Fibroblast of lung (primary cell): ENCODE measurements around the gene CABLES1. TPM values are rescaled to one million over a fixed set of nuclear protein-coding genes. Genes with fewer than 3 reads are reported as not detected.

ENCODE experiments used
- DNase-seq, 2 donors: peaks; one replicate each; pipeline versions ENCODE4 v3.0.0 to v3.0.0-alpha.2; 2010; ENCODE audit warnings: low read depth in 2 of 2
- H2AFZ ChIP-seq: 2 replicates; pipeline ENCODE4 v1.5.1; 2012; ENCODE audit warnings: low read length, control low read depth, inconsistent platforms
- H3K27ac ChIP-seq: 2 replicates; pipeline ENCODE4 v1.5.1; 2011; ENCODE audit warnings: low read length, control low read depth; ENCODE audit not compliant: insufficient read depth
- H3K27me3 ChIP-seq: 2 replicates; pipeline ENCODE4 v1.5.1; 2011; ENCODE audit warnings: mild to moderate bottlenecking, low read length; ENCODE audit not compliant: control insufficient read depth, insufficient read depth
- H3K36me3 ChIP-seq: 2 replicates; pipeline ENCODE4 v1.5.1; 2011; ENCODE audit warnings: low read length; ENCODE audit not compliant: control insufficient read depth, insufficient read depth
- H3K4me1 ChIP-seq: 2 replicates; pipeline ENCODE4 v1.5.1; 2011; ENCODE audit warnings: low read length; ENCODE audit not compliant: control insufficient read depth, insufficient read depth; ENCODE audit errors: extremely low read depth
- H3K4me2 ChIP-seq: 2 replicates; pipeline ENCODE4 v1.5.1; 2011; ENCODE audit warnings: low read length, control low read depth; ENCODE audit not compliant: insufficient read depth; ENCODE audit errors: extremely low read depth
- H3K4me3 ChIP-seq, 4 experiments: fragments of 200-600 bp in 1 of 4; sonication (generic) in 1 of 4; replicated peaks in 1 of 4; 2 replicates each; pipeline ENCODE4 v1.5.1; 2011 to 2016; ENCODE audit warnings: low read length in 4 of 4, low read depth in 3 of 4, mild to moderate bottlenecking in 3 of 4, control low read depth in 2 of 4, inconsistent platforms in 1 of 4, mixed read lengths in 1 of 4; ENCODE audit not compliant: insufficient read depth in 1 of 4; ENCODE audit errors: control extremely low read depth in 1 of 4
- H3K79me2 ChIP-seq: 2 replicates; pipeline ENCODE4 v1.5.1; 2012; ENCODE audit warnings: mild to moderate bottlenecking, low read length, inconsistent platforms; ENCODE audit not compliant: control insufficient read depth, insufficient read depth
- H3K9ac ChIP-seq: 2 replicates; pipeline ENCODE4 v1.5.1; 2011; ENCODE audit warnings: mild to moderate bottlenecking, low read length, control low read depth; ENCODE audit not compliant: insufficient read depth
- H3K9me3 ChIP-seq: 2 replicates; pipeline ENCODE4 v1.5.1; 2012; ENCODE audit warnings: low read depth, low read length; ENCODE audit not compliant: control insufficient read depth, insufficient read depth
- H4K20me1 ChIP-seq: 2 replicates; pipeline ENCODE4 v1.5.1; 2011; ENCODE audit warnings: low read length; ENCODE audit not compliant: control insufficient read depth, insufficient read depth; ENCODE audit errors: extremely low read depth
- EZH2 ChIP-seq: IDR thresholded peaks from 2 replicates; pipeline ENCODE4 v1.5.1; 2012; ENCODE audit warnings: low read length, control low read depth, mild to moderate bottlenecking; ENCODE audit errors: missing control alignments
- polyA plus RNA-seq, 2 donors: library from polyadenylated mRNA; depleted of rRNA in 1 of 2; stranded (reverse) in 1 of 2; unstranded in 1 of 2; fragments of >200 nt; gene quantifications; 2 replicates each; pipeline ENCODE4 v1.2.1, GENCODE V29; 2011 to 2012; ENCODE audit warnings: missing spikeins in 1 of 2
- total RNA-seq: library from RNA; depleted of rRNA; stranded (reverse); fragments of >200 nt; gene quantifications from 2 replicates; pipeline ENCODE4 v1.2.1, GENCODE V29; 2014
- TF ChIP-seq, protein P1 (sequence below), 2 donors: IDR thresholded peaks in 1 of 2; conservative IDR thresholded peaks in 1 of 2; 1 replicate in 1 of 2; 2 replicates in 1 of 2; pipeline ENCODE4 v1.5.1; 2011 to 2012; ENCODE audit warnings: low read length in 2 of 2, control low read depth in 1 of 2, inconsistent platforms in 1 of 2, low read depth in 1 of 2, mild to moderate bottlenecking in 1 of 2

CABLES1 gene
- total and polyA plus RNA-seq, 2 donors (not counting 1 experiment from before 2014, with no cell fraction given), result 5.1 to 11.4 TPM

GRCh38 chr18:23135550-23136325 lies 453 bp downstream of the CABLES1 start:
- Histone ChIP-seq H3K9me3 (no peaks in the 10 kb centered on the region), H3K27me3 (peaks cover 9% of the 10 kb centered on the region), H4K20me1 (no peaks in the 10 kb centered on the region), H3K27ac (no peak overlapping the region), H3K79me2 (no peaks in the 10 kb centered on the region), H3K4me2 (peak overlapping the region; percentile 73), H3K4me1 (no peaks in the 10 kb centered on the region), H3K36me3 (no peaks in the 10 kb centered on the region), H3K9ac (peak overlapping the region; percentile 34), H2AFZ (no peak overlapping the region), H3K4me3 (peak overlapping the region in 3 of 4 experiments; percentile 60 to 77 (median 67))
- TF ChIP-seq EZH2, result no peak
- TF ChIP-seq, protein P1, sequence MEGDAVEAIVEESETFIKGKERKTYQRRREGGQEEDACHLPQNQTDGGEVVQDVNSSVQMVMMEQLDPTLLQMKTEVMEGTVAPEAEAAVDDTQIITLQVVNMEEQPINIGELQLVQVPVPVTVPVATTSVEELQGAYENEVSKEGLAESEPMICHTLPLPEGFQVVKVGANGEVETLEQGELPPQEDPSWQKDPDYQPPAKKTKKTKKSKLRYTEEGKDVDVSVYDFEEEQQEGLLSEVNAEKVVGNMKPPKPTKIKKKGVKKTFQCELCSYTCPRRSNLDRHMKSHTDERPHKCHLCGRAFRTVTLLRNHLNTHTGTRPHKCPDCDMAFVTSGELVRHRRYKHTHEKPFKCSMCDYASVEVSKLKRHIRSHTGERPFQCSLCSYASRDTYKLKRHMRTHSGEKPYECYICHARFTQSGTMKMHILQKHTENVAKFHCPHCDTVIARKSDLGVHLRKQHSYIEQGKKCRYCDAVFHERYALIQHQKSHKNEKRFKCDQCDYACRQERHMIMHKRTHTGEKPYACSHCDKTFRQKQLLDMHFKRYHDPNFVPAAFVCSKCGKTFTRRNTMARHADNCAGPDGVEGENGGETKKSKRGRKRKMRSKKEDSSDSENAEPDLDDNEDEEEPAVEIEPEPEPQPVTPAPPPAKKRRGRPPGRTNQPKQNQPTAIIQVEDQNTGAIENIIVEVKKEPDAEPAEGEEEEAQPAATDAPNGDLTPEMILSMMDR (conservative IDR thresholded peaks at IDR 0.05 in 1 of 2, IDR thresholded peaks at IDR 0.05 in 1 of 2; ENCODE audit: low read depth in 1 of 2, low read length in 2 of 2), result no peak
- DNase-seq, result peak in 1 of 2 donors; percentile 52

- Histone ChIP-seq H3K79me2 (no peaks in the 10 kb centered on the region), H3K9ac (peak overlapping the region; percentile 42)
Measured at GRCh38 chr18:23136326-23137096, 1.2 kb downstream of the CABLES1 start.

More at GRCh38 chr18:23136326-23137096, 1.2 kb downstream of the CABLES1 start:
- peaks cover 9% of the 10 kb centered on the region for H3K27me3 ChIP-seq
- no peaks in the 10 kb centered on the region for H3K9me3 ChIP-seq
- H3K27ac ChIP-seq, result no peak overlapping the region
- peak overlapping the region; percentile 52 for H2AFZ ChIP-seq
- no peaks in the 10 kb centered on the region for H4K20me1 ChIP-seq
- TF ChIP-seq, protein P1 (conservative IDR thresholded peaks at IDR 0.05 in 1 of 2, IDR thresholded peaks at IDR 0.05 in 1 of 2; ENCODE audit: low read depth in 1 of 2, low read length in 2 of 2), result no peak
- peak; percentile 84 for TF ChIP-seq EZH2
- H3K4me2 ChIP-seq, result peak overlapping the region; percentile 73
- peak overlapping the region; percentile 39 to 77 (median 52) for H3K4me3 ChIP-seq
- H3K4me1 ChIP-seq, result no peaks in the 10 kb centered on the region
- no peaks in the 10 kb centered on the region for H3K36me3 ChIP-seq
- DNase-seq, result peak; percentile 34 to 49
